ENCODE data around the gene NREP. TPM values are rescaled to one million over a fixed set of nuclear protein-coding genes. Genes with fewer than 3 reads are reported as not detected.

NREP gene
- total RNA-seq, 1 experiment from 2014 or later = 163 TPM

GRCh38 chr5:111739416-111739815, 17.6 kb downstream of the NREP start:
- no peak overlapping the region for H3K18ac ChIP-seq (ENCODE audit: insufficient read length, low read depth, low read length)
- no peak overlapping the region for H2AFZ ChIP-seq (ENCODE audit: low read length)
- H4K8ac ChIP-seq (replicated peaks; ENCODE audit: insufficient read length, low read depth, low read length) = no peak overlapping the region
- H3K79me2 ChIP-seq (ENCODE audit: insufficient read depth, low read length) = peaks cover 7% of the 10 kb centered on the region; the same call in 1 of the 2 replicates
- no peak overlapping the region for H3K27ac Mint-ChIP-seq
- no peak for DNase-seq
- no peak overlapping the region for H3K14ac ChIP-seq (ENCODE audit: insufficient read depth, low read length)
- H4K5ac ChIP-seq (ENCODE audit: insufficient read length, low read depth, low read length) = no peak overlapping the region
- no peak overlapping the region for H4K91ac ChIP-seq (ENCODE audit: insufficient read length, low read depth, low read length)
- H2BK12ac ChIP-seq (ENCODE audit: insufficient read length, low read depth, low read length) = no peak overlapping the region
- H3K4me1 ChIP-seq (ENCODE audit: insufficient read depth, low read length) = peaks cover 26% of the 10 kb centered on the region
- H3K56ac ChIP-seq (ENCODE audit: insufficient read length, low read depth, low read length) = no peak overlapping the region
- H3K23me2 ChIP-seq (ENCODE audit: insufficient read length, low read depth, low read length, poor library complexity, severe bottlenecking) = no peaks in the 10 kb centered on the region
- H2BK15ac ChIP-seq (ENCODE audit: low read depth, low read length) = no peak overlapping the region
- H3K4ac ChIP-seq (ENCODE audit: low read depth, low read length) = no peak overlapping the region
- H3K9me3 ChIP-seq (ENCODE audit: control insufficient read depth, low read depth, low read length) = no peaks in the 10 kb centered on the region
- H3K36me3 Mint-ChIP-seq (ENCODE audit: insufficient read depth in 1 of 3, low read depth in 3 of 3) = peaks cover 0 to 12% (median 7%) of the 10 kb centered on the region in 3 experiments; a peak in 6 of 7 replicates
- no peaks in the 10 kb centered on the region for H3K27me3 ChIP-seq (ENCODE audit: insufficient read depth, low read length)
- no peak overlapping the region for H3K9ac ChIP-seq (ENCODE audit: extremely low read depth, insufficient read length, low read length)
- no peak overlapping the region for H3K23ac ChIP-seq (ENCODE audit: insufficient read length, low read depth, low read length)
- H3T11ph ChIP-seq (ENCODE audit: low read length) = no peak overlapping the region
- no peak overlapping the region for H2AK5ac ChIP-seq (ENCODE audit: insufficient read length, low read length)
- H3K27ac ChIP-seq (ENCODE audit: insufficient read length, low read depth, low read length) = no peak overlapping the region
- no peaks in the 10 kb centered on the region for H3K27me3 Mint-ChIP-seq (ENCODE audit: low read depth)
- TF ChIP-seq, protein P1, sequence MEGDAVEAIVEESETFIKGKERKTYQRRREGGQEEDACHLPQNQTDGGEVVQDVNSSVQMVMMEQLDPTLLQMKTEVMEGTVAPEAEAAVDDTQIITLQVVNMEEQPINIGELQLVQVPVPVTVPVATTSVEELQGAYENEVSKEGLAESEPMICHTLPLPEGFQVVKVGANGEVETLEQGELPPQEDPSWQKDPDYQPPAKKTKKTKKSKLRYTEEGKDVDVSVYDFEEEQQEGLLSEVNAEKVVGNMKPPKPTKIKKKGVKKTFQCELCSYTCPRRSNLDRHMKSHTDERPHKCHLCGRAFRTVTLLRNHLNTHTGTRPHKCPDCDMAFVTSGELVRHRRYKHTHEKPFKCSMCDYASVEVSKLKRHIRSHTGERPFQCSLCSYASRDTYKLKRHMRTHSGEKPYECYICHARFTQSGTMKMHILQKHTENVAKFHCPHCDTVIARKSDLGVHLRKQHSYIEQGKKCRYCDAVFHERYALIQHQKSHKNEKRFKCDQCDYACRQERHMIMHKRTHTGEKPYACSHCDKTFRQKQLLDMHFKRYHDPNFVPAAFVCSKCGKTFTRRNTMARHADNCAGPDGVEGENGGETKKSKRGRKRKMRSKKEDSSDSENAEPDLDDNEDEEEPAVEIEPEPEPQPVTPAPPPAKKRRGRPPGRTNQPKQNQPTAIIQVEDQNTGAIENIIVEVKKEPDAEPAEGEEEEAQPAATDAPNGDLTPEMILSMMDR (conservative IDR thresholded peaks at IDR 0.05) = no peak
- no peak overlapping the region for H3K4me3 Mint-ChIP-seq
- no peak overlapping the region for H3K4me2 ChIP-seq (ENCODE audit: insufficient read depth, insufficient read length, low read length)
- WGBS (ENCODE audit: extremely low coverage, insufficient read length, low lambda C conversion rate) = no CpG with 5 or more reads among the region's 3 CpGs
- no peaks in the 10 kb centered on the region for H4K20me1 ChIP-seq (ENCODE audit: control insufficient read depth, insufficient read depth, insufficient read length)
- H2BK120ac ChIP-seq (ENCODE audit: low read depth, low read length, poor library complexity, severe bottlenecking) = no peak overlapping the region
- H2BK5ac ChIP-seq (ENCODE audit: insufficient read length, low read length) = no peak overlapping the region
- peaks cover 3% of the 10 kb centered on the region for H3K79me1 ChIP-seq (ENCODE audit: insufficient read depth, low read depth, low read length, poor library complexity, severe bottlenecking)
- H3K9me3 Mint-ChIP-seq = no peaks in the 10 kb centered on the region
- H2BK20ac ChIP-seq (ENCODE audit: low read depth, low read length, poor library complexity, severe bottlenecking) = no peak overlapping the region
- peaks cover 71 to 74% of the 10 kb centered on the region in 2 experiments for H3K4me1 Mint-ChIP-seq
